GM21619 (cell line): Measurements from ENCODE around the gene CYRIA.

Source experiments
- ATAC-seq: cut with Tn5 transposase; IDR thresholded peaks from one replicate; pipeline ENCODE4 v1.9.1; 2021; ENCODE audit not compliant: unreplicated experiment

CYRIA gene

GRCh38 chr2:16652296-16653082, 13.1 kb downstream of the CYRIA start:
- ATAC-seq: no peak

- no peak for ATAC-seq
Observed at GRCh38 chr2:16650287-16651249, 15.1 kb downstream of the CYRIA start.

- no peak for ATAC-seq
Observed at GRCh38 chr2:16649353-16650286, 16.0 kb downstream of the CYRIA start.

- ATAC-seq: no peak
Observed at GRCh38 chr2:16647992-16648617, 17.5 kb downstream of the CYRIA start.

GRCh38 chr2:16645775-16646559, 19.7 kb downstream of the CYRIA start:
- no peak for ATAC-seq

GRCh38 chr2:16645088-16645487, 20.5 kb downstream of the CYRIA start:
- ATAC-seq: no peak

- ATAC-seq: no peak
Observed at GRCh38 chr2:16644221-16644925, 21.3 kb downstream of the CYRIA start.

GRCh38 chr2:16643099-16643498, 22.5 kb downstream of the CYRIA start:
- no peak for ATAC-seq

- no peak for ATAC-seq
Observed at GRCh38 chr2:16642088-16642487, 23.5 kb downstream of the CYRIA start.

- ATAC-seq: no peak
Observed at GRCh38 chr2:16641509-16641908, 24.1 kb downstream of the CYRIA start.

- no peak for ATAC-seq
Observed at GRCh38 chr2:16640867-16641266, 24.8 kb downstream of the CYRIA start.

GRCh38 chr2:16640001-16640700, 25.5 kb downstream of the CYRIA start:
- ATAC-seq: no peak

GRCh38 chr2:16639431-16639830, 26.2 kb downstream of the CYRIA start:
- ATAC-seq: no peak

- no peak for ATAC-seq
Observed at GRCh38 chr2:16638946-16639345, 26.7 kb downstream of the CYRIA start.

GRCh38 chr2:16637304-16637703, 28.3 kb downstream of the CYRIA start:
- ATAC-seq: no peak

- ATAC-seq: no peak
Observed at GRCh38 chr2:16635791-16636699, 29.6 kb downstream of the CYRIA start.
